Stimulated activated naive CD8-positive, alpha-beta T cell treated with anti-CD3 and anti-CD28 coated beads, Interleukin-15, Interleukin-2, amounts not matched to agents 100 ng/mL and 50 ng/mL, for 24 hours (primary cell): ENCODE data around the gene KLK15.

Source experiments
- H3K27ac Mint-ChIP-seq: one replicate; pipeline ENCODE4 v1.8.0; 2021; ENCODE audit warnings: mild to moderate bottlenecking, mixed read lengths
- H3K27me3 Mint-ChIP-seq: one replicate; pipeline ENCODE4 v1.8.0; 2021; ENCODE audit warnings: mixed read lengths
- H3K36me3 Mint-ChIP-seq: one replicate; pipeline ENCODE4 v1.8.0; 2021; ENCODE audit warnings: low read depth, mixed read lengths
- H3K4me1 Mint-ChIP-seq: one replicate; pipeline ENCODE4 v1.8.0; 2021; ENCODE audit warnings: low read depth, mixed read lengths
- H3K4me3 Mint-ChIP-seq: one replicate; pipeline ENCODE4 v1.8.0; 2021; ENCODE audit warnings: mild to moderate bottlenecking, mixed read lengths
- H3K9me3 Mint-ChIP-seq: one replicate; pipeline ENCODE4 v1.8.0; 2021; ENCODE audit warnings: mixed read lengths

Gene KLK15

DNA sequence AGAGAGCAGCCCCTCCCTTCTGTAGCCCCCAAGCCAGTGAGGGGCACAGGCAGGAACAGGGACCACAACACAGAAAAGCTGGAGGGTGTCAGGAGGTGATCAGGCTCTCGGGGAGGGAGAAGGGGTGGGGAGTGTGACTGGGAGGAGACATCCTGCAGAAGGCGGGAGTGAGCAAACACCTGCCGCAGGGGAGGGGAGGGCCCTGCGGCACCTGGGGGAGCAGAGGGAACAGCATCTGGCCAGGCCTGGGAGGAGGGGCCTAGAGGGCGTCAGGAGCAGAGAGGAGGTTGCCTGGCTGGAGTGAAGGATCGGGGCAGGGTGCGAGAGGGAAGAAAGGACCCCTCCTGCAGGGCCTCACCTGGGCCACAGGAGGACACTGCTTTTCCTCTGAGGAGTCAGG is 25.5 kb upstream of the KLK15 start:
- H3K4me3 Mint-ChIP-seq = no peak overlapping the region
- no peak overlapping the region for H3K27ac Mint-ChIP-seq
- no peaks in the 10 kb centered on the region for H3K36me3 Mint-ChIP-seq
- H3K27me3 Mint-ChIP-seq = peaks cover 68% of the 10 kb centered on the region
- peaks cover 10% of the 10 kb centered on the region for H3K9me3 Mint-ChIP-seq
- no peaks in the 10 kb centered on the region for H3K4me1 Mint-ChIP-seq

DNA sequence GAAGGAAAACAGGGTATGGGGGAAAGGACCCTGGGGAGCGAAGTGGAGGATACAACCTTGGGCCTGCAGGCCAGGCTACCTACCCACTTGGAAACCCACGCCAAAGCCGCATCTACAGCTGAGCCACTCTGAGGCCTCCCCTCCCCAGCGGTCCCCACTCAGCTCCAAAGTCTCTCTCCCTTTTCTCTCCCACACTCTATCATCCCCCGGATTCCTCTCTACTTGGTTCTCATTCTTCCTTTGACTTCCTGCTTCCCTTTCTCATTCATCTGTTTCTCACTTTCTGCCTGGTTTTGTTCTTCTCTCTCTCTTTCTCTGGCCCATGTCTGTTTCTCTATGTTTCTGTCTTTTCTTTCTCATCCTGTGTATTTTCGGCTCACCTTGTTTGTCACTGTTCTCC is 24.0 kb upstream of the KLK15 start:
- peaks cover 63% of the 10 kb centered on the region for H3K27me3 Mint-ChIP-seq

DNA sequence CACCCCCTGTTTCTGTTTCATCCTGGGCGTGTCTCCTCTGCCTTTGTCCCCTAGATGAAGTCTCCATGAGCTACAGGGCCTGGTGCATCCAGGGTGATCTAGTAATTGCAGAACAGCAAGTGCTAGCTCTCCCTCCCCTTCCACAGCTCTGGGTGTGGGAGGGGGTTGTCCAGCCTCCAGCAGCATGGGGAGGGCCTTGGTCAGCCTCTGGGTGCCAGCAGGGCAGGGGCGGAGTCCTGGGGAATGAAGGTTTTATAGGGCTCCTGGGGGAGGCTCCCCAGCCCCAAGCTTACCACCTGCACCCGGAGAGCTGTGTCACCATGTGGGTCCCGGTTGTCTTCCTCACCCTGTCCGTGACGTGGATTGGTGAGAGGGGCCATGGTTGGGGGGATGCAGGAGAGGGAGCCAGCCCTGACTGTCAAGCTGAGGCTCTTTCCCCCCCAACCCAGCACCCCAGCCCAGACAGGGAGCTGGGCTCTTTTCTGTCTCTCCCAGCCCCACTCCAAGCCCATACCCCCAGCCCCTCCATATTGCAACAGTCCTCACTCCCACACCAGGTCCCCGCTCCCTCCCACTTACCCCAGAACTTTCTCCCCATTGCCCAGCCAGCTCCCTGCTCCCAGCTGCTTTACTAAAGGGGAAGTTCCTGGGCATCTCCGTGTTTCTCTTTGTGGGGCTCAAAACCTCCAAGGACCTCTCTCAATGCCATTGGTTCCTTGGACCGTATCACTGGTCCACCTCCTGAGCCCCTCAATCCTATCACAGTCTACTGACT is 21.4 kb upstream of the KLK15 start, which contains the start of gene KLK3:
Gene KLK3 (plus strand): TSS at position 280 of the 775 bp plus-strand sequence. CDS start 41 bp downstream, at position 321.
- peaks cover under 1% of the 10 kb centered on the region for H3K9me3 Mint-ChIP-seq
- no peak within 1 kb of the TSS for H3K27ac Mint-ChIP-seq
- H3K4me1 Mint-ChIP-seq = no peaks in the 10 kb centered on the region
- H3K36me3 Mint-ChIP-seq = no peaks in the 10 kb centered on the region
- H3K4me3 Mint-ChIP-seq = no peak within 1 kb of the TSS
- H3K27me3 Mint-ChIP-seq = peaks cover 51% of the 10 kb centered on the region

More for the DNA sequence above, 24.0 kb upstream of the KLK15 start:
- Mint-ChIP-seq H3K4me1 (no peaks in the 10 kb centered on the region), H3K27ac (no peak overlapping the region), H3K9me3 (peaks cover 10% of the 10 kb centered on the region), H3K36me3 (no peaks in the 10 kb centered on the region), H3K4me3 (no peak overlapping the region)

DNA sequence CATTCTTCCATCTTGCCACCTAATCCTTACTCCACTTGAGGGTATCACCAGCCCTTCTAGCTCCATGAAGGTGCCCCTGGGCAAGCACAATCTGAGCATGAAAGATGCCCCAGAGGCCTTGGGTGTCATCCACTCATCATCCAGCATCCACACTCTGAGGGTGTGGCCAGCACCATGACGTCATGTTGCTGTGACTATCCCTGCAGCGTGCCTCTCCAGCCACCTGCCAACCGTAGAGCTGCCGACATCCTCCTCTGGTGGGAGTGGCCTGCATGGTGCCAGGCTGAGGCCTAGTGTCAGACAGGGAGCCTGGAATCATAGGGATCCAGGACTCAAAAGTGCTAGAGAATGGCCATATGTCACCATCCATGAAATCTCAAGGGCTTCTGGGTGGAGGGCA is 18.2 kb upstream of the KLK15 start:
- H3K9me3 Mint-ChIP-seq = no peaks in the 10 kb centered on the region
- H3K27me3 Mint-ChIP-seq = peaks cover 48% of the 10 kb centered on the region
- no peaks in the 10 kb centered on the region for H3K36me3 Mint-ChIP-seq
- H3K4me1 Mint-ChIP-seq = no peaks in the 10 kb centered on the region
- no peak overlapping the region for H3K27ac Mint-ChIP-seq
- no peak overlapping the region for H3K4me3 Mint-ChIP-seq

DNA sequence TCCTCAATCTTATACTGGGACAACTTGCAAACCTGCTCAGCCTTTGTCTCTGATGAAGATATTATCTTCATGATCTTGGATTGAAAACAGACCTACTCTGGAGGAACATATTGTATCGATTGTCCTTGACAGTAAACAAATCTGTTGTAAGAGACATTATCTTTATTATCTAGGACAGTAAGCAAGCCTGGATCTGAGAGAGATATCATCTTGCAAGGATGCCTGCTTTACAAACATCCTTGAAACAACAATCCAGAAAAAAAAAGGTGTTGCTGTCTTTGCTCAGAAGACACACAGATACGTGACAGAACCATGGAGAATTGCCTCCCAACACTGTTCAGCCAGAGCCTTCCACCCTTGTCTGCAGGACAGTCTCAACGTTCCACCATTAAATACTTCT is 17.4 kb upstream of the KLK15 start:
- H3K27ac Mint-ChIP-seq = no peak overlapping the region

DNA sequence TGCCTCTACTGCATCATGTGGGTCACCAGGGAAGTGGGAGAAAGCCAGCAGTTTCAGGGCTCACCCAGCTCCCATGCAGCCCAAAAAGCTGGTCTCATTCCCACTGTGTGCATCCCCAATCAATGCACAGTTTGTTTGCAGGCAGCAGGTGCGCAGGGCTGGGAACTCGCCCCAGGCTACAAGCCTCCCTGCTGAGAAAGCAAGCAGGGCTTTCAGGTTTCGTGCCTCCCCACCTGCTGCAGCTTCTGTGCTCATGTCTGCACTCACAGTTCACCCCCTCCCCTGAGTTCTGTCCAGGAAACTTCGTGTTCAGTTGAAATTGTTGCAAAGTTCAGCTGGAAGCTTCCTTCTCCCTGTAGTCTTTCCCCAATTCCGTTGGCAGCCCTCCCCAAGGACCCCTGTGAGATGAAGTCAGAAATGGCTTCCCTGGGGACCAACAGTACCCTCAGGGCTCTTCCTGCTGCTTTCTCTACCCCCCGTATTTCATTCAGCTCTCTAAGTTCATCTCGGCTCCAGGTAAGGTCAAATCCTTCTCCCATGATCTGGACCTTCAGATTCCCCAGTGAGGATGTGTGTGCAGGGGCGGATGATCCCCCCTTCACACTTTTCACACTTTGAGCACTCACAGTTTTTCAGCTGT is 11.0 kb upstream of the KLK15 start:
- Mint-ChIP-seq H3K27me3 (peaks cover 29% of the 10 kb centered on the region), H3K36me3 (no peaks in the 10 kb centered on the region), H3K4me3 (no peak overlapping the region), H3K4me1 (no peaks in the 10 kb centered on the region), H3K27ac (no peak overlapping the region), H3K9me3 (peaks cover 12% of the 10 kb centered on the region)

More for the DNA sequence above, 17.4 kb upstream of the KLK15 start:
- Mint-ChIP-seq H3K4me3 (no peak overlapping the region), H3K27me3 (peaks cover 43% of the 10 kb centered on the region), H3K4me1 (no peaks in the 10 kb centered on the region), H3K36me3 (no peaks in the 10 kb centered on the region), H3K9me3 (no peaks in the 10 kb centered on the region)

DNA sequence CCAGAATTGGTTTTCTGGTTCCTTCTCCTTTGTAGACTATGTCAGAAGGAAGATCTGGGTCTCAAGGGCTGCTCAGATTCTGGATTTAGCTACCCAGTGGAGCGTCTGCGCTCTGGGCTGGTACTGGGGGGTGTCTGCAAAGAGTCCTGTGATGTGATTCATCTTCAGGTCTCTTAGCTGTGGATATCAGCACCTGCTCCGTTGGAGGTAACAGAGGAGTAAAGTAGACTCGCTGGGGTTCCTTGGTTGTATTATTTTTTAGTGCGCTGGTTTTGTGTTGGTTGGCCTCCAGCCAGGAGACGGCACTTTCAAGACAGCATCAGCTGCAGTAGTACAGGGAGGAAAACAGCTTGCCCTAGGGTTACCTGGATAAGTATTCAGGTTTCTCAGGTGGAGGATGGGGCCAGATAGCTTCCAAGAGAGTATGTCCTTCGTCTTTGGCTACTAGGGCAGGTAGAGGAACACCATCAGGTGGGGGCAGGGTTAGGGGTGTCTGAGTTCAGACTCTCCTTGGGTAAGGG is 10.4 kb upstream of the KLK15 start:
- no peak overlapping the region for H3K27ac Mint-ChIP-seq
- H3K9me3 Mint-ChIP-seq = peaks cover 12% of the 10 kb centered on the region
- no peaks in the 10 kb centered on the region for H3K36me3 Mint-ChIP-seq
- H3K27me3 Mint-ChIP-seq = peaks cover 26% of the 10 kb centered on the region
- no peak overlapping the region for H3K4me3 Mint-ChIP-seq
- H3K4me1 Mint-ChIP-seq = no peaks in the 10 kb centered on the region

DNA sequence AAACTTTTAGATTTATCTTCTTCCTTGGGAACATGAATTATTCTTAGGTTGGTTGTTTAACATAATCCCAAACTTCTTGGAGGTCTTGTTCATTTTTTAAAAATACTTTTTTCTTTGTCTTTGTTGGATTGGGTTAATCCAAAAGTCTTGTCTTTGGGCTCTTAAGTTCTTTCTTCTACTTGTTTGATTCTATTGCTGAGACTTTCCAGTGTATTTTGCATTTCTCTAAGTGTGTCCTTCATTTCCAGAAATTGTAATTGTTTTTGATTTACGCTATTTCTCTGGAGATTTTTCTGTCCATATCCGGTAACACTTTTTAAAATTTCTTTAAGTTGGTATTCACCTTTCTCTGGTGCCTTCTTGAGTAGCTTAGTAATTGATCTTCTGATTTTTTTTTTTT is 9.8 kb upstream of the KLK15 start:
- H3K9me3 Mint-ChIP-seq = peaks cover 12% of the 10 kb centered on the region

DNA sequence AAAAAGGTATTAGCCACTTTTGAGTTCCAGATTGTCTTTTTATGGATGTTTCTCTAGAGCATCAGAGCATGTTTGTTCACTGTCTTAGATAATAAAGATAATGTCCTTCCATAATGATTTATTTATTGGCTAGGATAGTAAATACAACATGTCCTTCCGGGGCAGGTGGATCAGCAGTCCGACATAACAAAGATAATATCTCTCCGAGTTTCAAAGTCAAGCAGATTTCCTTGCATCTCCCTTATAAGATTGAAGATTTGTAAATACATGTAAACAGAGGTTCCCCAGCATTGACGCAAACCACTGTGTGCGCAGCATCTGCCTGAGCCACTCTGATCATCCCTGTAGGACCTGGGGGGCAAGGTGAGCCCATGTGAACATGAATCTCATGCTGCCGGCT is 8.8 kb upstream of the KLK15 start:
- no peak overlapping the region for H3K4me3 Mint-ChIP-seq
- peaks cover 31% of the 10 kb centered on the region for H3K27me3 Mint-ChIP-seq
- H3K36me3 Mint-ChIP-seq = no peaks in the 10 kb centered on the region
- no peaks in the 10 kb centered on the region for H3K4me1 Mint-ChIP-seq
- peaks cover 12% of the 10 kb centered on the region for H3K9me3 Mint-ChIP-seq
- no peak overlapping the region for H3K27ac Mint-ChIP-seq

More for the DNA sequence above, 9.8 kb upstream of the KLK15 start:
- Mint-ChIP-seq H3K27me3 (peaks cover 24% of the 10 kb centered on the region), H3K27ac (no peak overlapping the region), H3K4me3 (no peak overlapping the region), H3K36me3 (no peaks in the 10 kb centered on the region), H3K4me1 (no peaks in the 10 kb centered on the region)

DNA sequence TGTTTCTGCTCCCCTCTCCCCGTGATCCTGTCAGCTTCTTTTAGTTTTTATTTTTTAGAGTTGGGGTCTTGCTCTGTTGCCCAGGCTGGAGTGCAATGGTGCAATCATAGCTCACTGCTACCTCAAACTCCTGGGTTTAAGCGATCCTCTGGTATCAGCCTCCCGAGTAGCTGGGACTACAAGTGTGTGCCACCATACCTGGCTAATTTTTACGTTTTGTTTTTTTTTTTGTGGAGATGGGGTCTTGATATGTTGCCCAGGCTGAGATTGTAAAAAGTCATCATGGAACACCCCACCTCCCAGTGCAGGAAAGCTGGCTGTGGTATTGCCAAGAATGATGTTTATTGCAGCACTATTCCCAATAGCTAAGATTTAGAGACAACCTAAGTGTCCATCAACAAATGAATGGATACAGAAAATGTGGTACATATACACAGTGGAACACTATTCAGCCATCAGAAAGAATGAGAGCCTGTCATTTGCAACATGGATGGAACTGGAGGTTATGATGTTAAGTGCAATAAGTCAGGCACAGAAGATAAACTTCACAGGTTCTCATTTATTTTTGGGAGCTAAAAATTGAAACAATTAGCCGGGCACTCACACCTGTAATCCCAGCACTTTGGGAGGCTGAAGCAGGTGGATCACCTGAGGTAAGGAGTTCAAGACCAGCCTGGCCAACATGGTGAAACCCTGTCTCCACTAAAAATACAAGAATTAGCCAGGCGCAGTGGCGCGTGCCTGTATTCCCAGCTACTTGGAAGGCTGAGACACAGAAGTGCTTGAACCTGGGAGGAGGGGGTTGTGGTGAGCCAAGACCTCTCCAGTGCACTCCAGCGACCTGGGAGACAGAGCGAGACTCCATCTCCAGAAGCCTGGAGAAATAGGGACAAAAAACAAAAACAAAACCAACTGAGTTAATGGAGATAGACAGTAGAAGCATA is 6.6 kb upstream of the KLK15 start:
- Mint-ChIP-seq H3K27me3 (peaks cover 39% of the 10 kb centered on the region), H3K4me1 (peaks cover 5% of the 10 kb centered on the region), H3K27ac (no peak overlapping the region), H3K36me3 (no peaks in the 10 kb centered on the region), H3K9me3 (peaks cover 12% of the 10 kb centered on the region), H3K4me3 (no peak overlapping the region)

DNA sequence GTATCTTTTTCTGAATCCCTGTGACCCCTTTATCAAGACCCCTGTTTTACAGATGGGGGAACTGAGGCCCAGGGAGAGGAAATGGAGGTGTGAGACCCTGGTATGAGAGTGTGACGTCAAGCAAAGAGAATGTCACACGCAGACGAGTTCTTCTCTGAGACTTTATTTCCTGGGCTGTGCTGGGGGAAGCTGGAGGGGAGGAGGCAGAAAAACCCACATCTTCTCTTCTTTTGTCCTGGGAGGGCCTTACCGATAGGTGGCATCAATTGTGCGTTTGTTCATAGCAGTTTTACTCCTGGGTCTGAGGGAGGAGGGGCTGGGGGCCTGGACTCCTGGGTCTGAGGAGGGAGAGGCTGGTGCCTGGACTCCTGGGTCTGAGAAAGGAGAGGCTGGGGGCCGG is 4.9 kb upstream of the KLK15 start:
- peaks cover 49% of the 10 kb centered on the region for H3K27me3 Mint-ChIP-seq
- peaks cover 3% of the 10 kb centered on the region for H3K9me3 Mint-ChIP-seq
- peaks cover 5% of the 10 kb centered on the region for H3K4me1 Mint-ChIP-seq
- no peak overlapping the region for H3K4me3 Mint-ChIP-seq
- no peak overlapping the region for H3K27ac Mint-ChIP-seq
- H3K36me3 Mint-ChIP-seq = no peaks in the 10 kb centered on the region

DNA sequence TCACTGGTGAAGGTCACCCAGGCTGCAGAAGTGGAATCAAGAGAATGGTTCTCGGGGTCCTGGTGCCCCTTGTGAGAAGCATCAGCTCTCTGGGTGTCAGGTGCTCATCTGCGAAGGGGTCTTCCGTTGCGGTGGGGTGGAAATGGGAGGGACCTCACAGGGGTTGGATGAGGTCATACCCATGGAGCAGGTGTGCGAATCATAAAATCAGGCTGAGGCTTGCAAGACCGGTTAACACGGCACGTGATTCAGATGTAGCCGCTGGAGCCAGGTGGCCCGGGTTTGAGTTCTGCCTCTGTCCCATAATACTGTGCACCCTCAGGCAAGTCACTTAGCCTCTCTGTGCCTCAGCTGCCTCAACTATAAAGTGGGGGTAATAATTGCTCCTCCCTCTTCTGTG is 3.9 kb upstream of the KLK15 start:
- no peak overlapping the region for H3K27ac Mint-ChIP-seq
- H3K27me3 Mint-ChIP-seq = peaks cover 57% of the 10 kb centered on the region
- no peak overlapping the region for H3K4me3 Mint-ChIP-seq
- H3K36me3 Mint-ChIP-seq = no peaks in the 10 kb centered on the region
- H3K4me1 Mint-ChIP-seq = peaks cover 5% of the 10 kb centered on the region
- H3K9me3 Mint-ChIP-seq = no peaks in the 10 kb centered on the region

DNA sequence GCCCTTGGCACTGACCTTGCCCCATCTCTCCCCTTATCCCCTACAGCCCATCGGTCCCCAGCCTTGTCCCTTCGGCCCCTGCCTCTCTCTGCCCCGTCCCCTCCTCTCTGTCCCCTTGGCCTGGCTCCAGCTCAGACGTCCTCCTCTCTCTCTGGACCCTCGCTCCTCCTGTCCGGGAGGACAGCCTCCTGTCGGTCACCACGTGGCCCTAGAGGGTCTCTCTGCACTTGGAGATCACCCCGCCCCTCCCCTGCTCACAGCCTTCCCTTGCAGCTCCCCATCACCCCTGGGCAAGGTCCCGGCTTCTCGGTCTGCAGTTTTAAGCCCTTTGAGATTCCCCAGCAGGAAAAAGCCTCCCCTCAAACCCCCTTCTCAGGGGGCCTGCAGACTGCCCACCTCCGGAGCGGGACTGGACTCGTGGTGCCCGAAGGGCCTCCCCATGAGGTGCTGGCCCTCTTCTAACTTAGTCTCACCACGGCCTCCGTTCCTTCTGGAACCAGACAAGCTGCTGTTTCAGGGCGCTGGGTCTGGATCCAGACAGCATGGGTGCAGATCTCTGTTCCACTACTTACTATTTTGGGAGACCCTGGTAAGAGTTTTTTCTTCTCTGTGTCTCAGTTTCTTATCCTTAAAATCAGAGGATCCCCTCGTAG is 3.3 kb upstream of the KLK15 start:
- no peaks in the 10 kb centered on the region for H3K9me3 Mint-ChIP-seq
- peaks cover 51% of the 10 kb centered on the region for H3K27me3 Mint-ChIP-seq
- peaks cover 5% of the 10 kb centered on the region for H3K4me1 Mint-ChIP-seq
- H3K27ac Mint-ChIP-seq = no peak overlapping the region
- no peaks in the 10 kb centered on the region for H3K36me3 Mint-ChIP-seq
- peak overlapping the region; percentile 76 for H3K4me3 Mint-ChIP-seq

DNA sequence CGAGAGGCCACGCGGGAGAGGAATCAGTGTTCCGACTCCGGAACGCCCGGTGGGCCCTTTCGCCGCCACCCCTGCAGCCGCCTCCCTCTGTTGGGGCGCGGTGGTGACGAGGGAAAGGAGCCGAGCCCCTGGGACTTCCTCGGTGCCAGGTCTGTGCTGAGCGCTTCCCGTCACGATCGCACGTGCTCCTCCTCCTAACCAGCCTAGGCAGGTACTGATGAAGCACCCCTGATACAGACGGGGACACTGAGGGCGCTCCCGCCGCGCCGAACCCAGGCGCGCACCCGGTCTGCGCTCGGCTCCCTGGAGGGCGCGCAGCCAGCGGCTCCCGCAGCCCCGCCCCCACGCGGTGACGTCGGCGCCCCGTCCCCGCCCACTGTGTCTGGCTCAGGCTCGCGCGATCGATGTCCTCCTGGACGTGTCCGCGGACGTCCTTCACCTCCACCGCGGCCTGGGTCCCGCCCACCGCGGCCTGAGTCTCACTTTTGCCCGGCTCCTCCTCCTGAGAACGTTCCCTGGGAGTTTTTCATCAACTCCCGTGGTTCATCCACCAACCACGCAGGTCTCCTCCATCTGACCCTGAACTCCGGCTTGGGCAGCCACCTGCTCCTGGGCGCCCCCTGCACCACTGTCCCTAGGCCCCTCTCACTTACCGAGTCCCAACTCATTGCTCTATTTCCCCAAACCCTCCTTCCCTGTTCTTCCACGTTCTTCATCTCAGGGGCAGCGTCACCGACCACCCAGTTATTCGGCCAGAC is 2.6 kb upstream of the KLK15 start:
- Mint-ChIP-seq H3K27me3 (peaks cover 53% of the 10 kb centered on the region), H3K9me3 (no peaks in the 10 kb centered on the region), H3K27ac (no peak overlapping the region), H3K4me3 (peak overlapping the region; percentile 76), H3K36me3 (no peaks in the 10 kb centered on the region), H3K4me1 (peaks cover 5% of the 10 kb centered on the region)
